GM21367 (cell line): ENCODE data around the gene STK38.

ENCODE experiments used
- ATAC-seq: cut with Tn5 transposase; IDR thresholded peaks from one replicate; pipeline ENCODE4 v1.9.1; 2021; ENCODE audit not compliant: unreplicated experiment

Gene STK38

GRCh38 chr6:36566418-36566905 is 19.2 kb upstream of the STK38 start:
- no peak for ATAC-seq

GRCh38 chr6:36563928-36564284 is 16.6 kb upstream of the STK38 start:
- no peak for ATAC-seq

- no peak for ATAC-seq
Measured at GRCh38 chr6:36563237-36563927, 16.1 kb upstream of the STK38 start.

GRCh38 chr6:36560822-36561221 is 13.5 kb upstream of the STK38 start:
- no peak for ATAC-seq

- ATAC-seq = no peak
Measured at GRCh38 chr6:36559011-36559793, 11.9 kb upstream of the STK38 start.

GRCh38 chr6:36556281-36556680 is 9.0 kb upstream of the STK38 start:
- no peak for ATAC-seq

GRCh38 chr6:36555750-36556252 is 8.5 kb upstream of the STK38 start:
- no peak for ATAC-seq

- no peak for ATAC-seq
Measured at GRCh38 chr6:36550473-36551000, 3.3 kb upstream of the STK38 start.

GRCh38 chr6:36548401-36548743 is 1.1 kb upstream of the STK38 start:
- ATAC-seq = no peak

- ATAC-seq = no peak
Measured at GRCh38 chr6:36547646-36548400, 544 bp upstream of the STK38 start.

- no peak for ATAC-seq
Measured at GRCh38 chr6:36546308-36546919, 865 bp downstream of the STK38 start.

GRCh38 chr6:36545767-36546307 is 1.4 kb downstream of the STK38 start:
- no peak for ATAC-seq

GRCh38 chr6:36544228-36544627 is 3.1 kb downstream of the STK38 start:
- no peak for ATAC-seq

- no peak for ATAC-seq
Measured at GRCh38 chr6:36542041-36542440, 5.2 kb downstream of the STK38 start.

GRCh38 chr6:36539814-36540568 is 7.3 kb downstream of the STK38 start:
- no peak for ATAC-seq

- no peak for ATAC-seq
Measured at GRCh38 chr6:36536873-36537547, 10.3 kb downstream of the STK38 start.

- no peak for ATAC-seq
Measured at GRCh38 chr6:36533321-36533720, 14.0 kb downstream of the STK38 start.

- no peak for ATAC-seq
Measured at GRCh38 chr6:36526066-36526465, 21.2 kb downstream of the STK38 start.

- ATAC-seq = no peak
Measured at GRCh38 chr6:36525346-36525745, 21.9 kb downstream of the STK38 start.
